Fibroblast of skin of back (primary cell): ENCODE data around the gene VWC2L. TPM values are rescaled to one million over a fixed set of nuclear protein-coding genes. Genes with fewer than 3 reads are reported as not detected.

Experiments used
- DNase-seq: peaks from one replicate; pipeline ENCODE4 v3.0.0-alpha.2; 2013
- polyA plus RNA-seq, 2 experiments: library from polyadenylated mRNA; unstranded; fragments of 120-200 nt; gene quantifications; one replicate each; pipeline ENCODE4 v1.2.1, GENCODE V29; 2013; ENCODE audit not compliant: insufficient read length in 2 of 2

VWC2L gene
- not detected for polyA plus RNA-seq (2013, experiment 1 of 2; ENCODE audit: insufficient read length)
- polyA plus RNA-seq (2013, experiment 2 of 2; ENCODE audit: insufficient read length): not detected

DNA sequence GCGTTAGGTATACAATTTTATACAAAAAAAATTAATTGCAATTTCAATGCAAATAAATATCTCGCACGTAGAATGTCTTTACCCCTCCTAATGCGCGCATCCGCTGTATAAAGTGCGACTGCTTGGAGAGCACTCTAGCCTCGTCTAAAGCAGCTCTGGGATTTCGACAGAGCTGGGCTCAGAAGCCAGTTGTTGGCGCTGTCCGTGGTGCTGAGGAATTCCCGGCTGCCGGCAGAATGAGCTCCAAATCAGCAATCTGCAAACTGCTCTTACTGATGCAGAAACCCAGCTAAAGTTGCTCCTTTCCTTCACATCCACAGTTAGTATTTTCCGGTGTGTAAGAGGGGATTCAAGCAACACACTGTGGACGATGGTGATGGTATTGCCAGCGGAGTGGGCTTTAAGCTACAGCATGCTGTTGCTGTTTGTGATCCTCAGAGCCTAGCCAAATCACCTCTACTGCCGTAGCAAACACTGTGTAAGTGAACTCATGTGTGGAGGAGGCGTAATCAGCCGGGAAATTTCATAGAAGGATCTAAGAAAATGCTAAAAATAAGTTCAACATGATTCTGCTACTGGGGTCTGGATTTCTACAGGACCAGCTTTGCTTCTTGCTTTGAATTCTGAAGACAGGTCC, at the start of gene VWC2L:
TSS of gene VWC2L (plus strand) at position 137 of the 637 bp plus-strand sequence. CDS start 3,140 bp downstream, outside the sequence.
- peak; percentile 66 for DNase-seq

DNA sequence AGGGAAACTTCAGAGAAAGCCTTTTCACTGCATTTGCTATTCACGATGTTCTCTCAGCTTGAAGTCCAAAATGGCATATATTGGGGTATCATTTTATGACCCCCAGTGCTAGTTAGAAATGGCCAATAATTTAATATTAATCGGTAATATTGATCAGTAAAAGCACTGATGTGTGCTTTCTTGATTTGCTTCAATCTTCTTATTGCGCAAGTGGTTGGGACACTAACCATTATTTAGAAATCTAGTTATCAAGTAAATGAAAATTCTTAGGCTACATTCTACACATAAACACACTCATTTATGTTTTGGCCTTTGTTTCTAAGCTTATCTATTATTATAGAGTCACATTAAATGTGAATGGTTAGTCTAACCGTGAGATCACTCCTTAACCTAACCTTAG, 49.7 kb upstream of the VWC2L start:
- no peak for DNase-seq

DNA sequence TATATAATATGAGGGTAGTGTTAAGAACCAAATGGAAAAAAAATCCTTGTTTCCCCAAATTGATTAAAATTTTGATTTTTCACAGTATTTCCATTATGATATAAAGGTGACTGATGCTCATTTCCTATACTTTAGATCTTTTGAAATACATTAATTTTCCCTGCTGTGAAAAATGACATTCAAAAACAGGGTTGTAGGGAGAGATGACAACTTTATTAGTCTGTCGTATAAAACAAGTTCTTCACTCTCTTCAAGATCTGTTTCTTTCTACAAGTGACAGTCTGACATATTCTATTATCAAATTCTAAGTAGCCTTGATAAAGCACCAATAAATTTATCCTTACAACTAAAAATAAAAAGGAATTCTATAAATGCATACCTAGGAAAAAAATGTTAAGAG, 45.3 kb upstream of the VWC2L start:
- no peak for DNase-seq

DNA sequence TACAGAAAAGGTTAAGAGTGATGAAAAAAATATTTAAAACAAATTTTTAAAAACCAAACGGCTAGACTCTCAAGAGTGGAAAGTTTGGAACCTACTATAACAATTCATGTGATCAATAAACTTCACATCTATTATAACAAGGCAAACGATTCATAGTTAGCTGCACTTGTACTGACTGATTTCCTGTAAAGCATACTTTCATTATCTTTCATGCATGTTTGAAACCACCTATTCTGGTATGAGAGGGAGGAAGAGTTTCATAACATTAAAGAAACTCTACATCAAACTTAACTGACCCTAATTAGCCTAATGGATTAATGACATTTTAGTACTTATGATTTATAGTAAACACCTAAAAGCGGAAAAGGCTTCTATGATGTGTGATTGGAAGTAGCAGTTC, 43.7 kb upstream of the VWC2L start:
- DNase-seq: no peak

DNA sequence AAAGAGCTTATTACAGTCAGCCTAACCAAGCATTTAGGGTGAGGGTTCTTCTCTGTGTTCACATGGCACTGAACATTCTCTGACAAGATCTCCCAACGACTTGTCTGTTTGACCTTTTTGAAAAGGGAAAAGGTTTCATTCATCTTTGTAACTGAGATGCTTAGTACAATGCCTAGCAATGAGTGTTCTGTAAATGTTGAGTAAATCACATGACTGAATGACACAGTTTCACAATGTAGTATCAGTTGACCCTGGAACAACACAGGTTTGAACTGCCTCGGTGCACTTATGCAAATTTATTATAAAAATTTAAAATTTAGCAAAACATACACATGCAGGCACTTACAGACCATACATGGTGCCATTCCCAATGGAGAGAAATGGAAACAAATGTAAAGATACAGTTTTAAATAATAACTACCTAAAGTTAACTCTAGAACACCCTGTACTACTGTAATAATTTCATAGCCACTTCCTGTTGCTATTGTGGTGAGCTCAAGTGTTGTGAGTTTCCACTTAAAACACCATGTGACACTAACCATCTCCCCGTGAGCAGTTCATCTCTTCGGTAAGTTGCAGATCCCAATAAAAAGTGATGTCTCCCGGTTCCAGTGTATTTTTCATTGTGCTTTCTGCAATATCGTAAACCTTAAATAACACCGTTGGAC, 34.1 kb upstream of the VWC2L start:
- DNase-seq: no peak

DNA sequence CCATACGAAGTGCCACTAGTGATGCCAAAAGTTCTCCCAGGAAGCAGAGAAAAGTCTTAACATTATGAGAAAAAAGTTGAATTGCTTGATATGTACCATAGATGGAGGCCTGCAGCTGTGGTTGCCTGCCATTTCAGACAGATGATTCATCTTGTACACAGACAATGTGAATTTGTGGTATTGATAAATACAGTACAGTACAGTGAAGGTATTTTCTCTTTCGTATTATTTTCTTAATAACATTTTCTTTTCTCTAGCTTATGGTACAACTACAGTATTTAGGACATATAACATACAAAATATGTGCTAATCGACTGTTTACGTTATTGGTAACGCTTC, 33.6 kb upstream of the VWC2L start:
- DNase-seq: no peak

DNA sequence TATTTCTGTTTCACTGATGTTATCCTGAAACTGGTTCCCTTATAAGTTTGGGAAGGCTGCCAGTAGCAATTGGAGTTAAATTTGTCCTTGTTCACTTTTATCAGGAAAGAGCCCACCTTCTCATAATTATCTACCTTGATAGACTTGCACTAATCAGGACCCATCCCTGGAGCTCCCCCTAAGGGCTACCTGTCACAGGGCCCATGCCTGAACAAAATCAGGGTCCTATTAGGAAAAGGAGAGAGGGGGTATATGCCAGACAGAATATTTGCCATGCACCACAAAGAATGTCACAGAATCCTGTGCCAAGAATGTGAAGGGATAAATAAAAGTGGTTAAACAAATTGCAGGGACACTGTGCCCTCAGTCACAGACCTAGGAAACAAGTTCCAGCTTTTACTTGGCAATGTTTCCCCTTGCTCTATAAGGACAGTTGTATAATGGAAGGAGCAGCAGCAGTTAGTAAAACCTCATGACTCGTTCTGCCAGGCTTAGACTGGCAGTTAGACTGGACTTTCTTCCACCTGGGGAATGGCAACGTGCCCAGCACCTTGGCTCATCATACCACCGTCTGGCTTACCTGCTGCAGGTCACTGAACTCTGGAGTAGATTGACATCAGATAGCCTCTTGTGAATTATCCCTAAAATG, 32.3 kb upstream of the VWC2L start:
- no peak for DNase-seq

DNA sequence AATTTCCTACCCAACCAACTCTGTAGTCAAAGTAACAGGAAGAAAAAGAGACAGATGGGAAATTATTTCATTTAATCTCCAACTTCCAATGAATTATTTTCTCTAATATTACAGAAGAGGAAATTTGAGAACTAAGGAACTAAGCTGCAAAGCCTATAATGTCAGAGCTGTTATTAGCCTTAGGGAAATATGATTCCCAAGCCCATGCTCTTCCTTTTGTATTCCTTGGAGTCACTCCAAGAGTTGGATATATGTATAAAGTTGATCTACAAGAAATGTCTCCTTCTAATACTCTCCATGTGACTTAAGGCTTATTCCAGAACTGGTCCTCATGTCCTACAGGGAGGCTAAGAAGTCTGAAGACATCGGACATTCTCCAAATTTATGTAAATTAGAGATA, 31.6 kb upstream of the VWC2L start:
- no peak for DNase-seq

DNA sequence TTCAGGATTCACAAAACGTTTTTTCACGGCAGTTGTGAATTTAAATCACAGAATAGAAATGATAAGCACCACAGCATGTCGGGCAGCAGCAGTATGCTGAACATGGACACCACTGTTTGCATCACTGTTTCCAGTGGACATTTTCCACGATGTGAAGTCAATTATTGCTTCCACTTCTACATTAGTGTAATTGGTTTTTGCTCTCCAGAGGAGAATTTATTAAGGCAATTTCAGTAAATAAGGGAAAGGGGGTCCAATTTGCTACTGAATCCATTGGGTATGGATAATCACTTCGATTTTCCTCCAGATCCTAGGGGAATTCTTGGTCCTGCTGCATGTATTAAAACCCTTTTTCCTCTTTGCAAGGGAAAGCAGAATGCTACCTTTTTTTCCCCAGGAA, 30.2 kb upstream of the VWC2L start:
- DNase-seq: no peak

DNA sequence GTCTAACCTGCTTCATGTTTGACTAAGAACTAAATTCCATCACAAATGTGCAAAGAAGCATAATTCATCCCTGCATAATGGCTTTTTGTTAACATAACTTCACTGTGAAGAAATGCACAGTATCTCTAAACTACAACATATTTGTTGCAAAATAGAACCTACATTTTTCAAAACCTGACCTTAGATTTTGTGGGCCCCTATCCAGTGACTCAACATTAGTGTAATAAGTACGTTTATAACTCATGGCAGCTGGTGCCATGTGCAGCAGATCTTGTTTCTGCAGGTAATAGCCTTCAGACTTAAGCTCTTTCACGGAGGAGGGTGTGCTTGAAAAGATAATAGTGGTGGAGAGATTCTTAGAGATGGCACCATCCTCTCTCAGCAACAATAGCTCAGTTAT, 28.6 kb upstream of the VWC2L start:
- no peak for DNase-seq

DNA sequence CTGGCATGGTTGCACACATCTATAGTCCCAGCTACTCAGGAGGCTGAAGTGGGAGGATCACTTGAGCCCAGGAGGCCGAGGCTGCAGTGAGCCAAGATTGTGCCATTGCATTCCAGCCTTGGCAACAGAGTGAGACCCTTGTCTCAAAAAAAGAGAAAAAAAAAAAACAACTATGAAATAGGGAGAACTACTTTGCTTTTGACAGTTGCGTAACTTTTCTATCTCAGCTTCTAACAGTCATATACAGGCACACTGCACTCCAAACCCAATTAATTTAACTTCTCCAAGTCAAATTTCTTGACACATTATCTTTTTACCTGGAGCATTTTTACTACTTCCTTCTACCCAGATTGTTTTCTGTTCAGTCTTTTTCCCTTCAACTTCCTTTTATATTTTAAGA, 24.1 kb upstream of the VWC2L start:
- no peak for DNase-seq

DNA sequence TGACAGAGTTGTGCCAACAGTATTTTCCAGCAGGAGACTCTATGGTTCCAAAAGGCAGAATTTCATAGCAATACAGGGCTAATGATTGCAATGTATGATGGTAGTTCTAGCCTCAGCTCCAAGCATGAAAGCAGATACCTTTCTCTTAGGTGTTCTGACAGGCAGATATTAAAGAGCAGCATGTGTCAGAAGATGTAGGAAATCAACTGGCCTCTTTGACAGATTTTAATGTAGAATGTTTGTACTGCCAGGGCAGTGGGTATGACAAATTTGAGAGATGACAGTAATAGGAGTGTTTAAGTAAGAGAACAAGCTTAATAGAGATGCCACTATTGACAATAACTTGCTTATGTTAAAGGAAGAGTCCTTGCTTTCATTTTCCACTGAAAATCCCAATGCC, 21.5 kb upstream of the VWC2L start:
- DNase-seq: no peak

DNA sequence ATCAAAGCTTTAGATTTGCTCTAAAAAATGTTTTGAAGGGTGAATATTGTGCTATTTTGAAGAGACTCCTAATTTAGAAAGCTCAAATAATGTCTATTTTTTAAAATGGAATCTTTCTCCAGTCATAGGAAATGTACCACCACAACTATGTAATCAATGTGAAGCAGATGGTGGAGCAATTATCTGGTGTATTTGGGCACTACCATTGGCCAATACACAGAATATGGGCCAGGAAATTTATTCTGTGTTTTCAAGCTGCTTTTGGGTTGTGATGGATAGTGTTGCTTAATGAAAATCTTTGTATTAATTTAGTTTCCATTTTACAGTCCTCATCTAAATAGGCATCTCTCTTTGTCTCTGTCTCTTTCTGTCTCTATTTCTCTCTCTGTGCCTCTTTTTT, 17.1 kb upstream of the VWC2L start:
- no peak for DNase-seq

DNA sequence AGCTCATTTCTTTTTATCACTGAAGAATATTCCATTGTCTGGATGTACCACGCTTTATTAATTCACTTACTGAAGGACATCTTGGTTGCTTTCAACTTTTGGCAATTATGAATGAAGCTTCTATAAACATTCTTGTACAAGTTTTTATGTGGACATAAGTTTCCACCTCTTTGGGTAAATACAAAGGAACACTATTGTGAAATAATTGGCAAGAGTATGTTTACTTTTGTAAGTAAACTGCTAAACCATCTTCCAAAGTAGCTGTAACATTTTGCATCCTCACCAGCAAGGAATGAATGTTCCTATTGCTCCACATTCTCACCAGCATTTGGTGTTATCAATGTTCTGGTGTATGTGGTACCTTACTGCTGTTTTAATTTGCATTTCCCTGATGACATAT, 15.8 kb upstream of the VWC2L start:
- no peak for DNase-seq

DNA sequence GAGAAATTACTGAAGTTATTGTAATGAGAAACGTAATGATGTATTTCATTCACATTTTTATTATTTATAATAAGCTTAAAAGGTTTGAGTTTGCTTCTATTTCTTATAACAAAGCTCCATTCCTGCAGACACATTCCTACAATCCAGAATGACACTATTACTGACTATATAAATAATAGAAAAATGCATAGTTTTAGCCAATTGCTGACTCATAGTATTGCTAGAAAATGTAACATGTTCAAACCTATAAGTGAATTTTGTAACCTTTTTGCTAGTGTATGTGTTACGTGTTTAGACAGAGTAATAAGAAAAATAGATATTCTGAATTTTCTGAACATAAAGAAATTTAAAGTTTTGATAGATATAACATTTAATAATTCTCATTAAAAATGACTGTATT, 9.3 kb upstream of the VWC2L start:
- DNase-seq: no peak

DNA sequence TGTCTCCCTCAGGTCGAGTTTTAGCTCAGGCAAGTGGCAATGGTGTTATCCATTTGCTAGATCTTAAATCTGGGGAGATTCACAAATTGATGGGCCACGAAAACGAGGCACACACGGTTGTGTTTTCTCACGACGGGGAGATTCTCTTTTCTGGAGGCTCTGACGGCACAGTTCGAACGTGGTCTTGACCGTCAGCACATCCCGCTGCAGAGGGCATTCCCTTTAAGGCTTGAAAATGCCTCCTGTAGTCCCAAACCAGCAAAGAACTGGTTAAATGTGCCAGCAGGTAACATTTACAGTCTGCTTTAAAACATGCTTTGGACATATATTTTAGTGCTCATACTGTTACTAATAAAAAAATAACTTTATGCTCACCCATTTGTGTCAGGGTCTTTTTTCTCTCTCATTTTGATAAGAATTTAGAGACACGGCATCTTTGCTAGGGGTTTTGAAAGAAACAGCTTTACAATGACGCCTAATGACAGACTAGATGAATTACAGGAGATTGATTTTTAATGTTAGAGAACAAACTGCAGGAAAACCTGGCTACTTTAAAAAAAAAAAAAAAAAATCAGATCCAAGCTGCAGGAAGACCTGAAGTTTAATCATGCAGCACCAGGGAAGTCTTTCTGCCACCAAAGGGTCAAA, 602 bp upstream of the VWC2L start:
- DNase-seq: no peak

DNA sequence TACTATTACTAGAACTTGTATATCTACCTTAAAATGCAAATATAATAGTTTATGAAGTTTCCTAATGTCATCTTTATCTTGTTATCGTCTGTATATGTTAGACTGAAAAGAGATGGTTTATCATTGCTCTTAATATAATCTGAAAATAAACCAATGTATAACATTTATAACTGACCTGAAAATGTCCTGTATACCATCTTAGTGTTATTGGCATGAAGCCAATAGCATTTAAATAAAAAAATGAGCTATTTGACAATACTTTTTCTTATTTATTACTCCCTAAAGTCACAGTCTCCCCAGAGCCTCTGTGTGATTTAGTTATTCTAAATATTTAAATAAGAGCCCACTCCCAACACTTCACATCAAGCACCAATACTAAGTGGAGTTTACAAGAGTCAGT, 1.8 kb downstream of the VWC2L start:
- no peak for DNase-seq

DNA sequence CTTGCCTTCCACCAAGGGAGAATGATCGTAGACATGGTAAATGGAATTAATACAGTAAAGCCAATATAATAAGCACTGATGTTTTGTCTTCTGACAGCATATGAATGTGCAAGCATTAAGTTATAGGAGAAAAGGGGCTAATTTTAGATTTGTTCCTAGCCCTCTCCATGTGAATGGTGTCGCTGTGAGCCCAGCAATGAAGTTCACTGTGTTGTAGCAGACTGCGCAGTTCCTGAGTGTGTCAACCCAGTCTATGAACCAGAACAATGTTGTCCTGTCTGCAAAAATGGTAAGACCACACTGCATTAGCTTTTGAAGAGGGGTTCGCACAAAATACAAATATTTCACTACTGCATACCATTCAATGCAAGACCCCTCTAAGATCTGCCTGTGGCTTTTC, 25.6 kb downstream of the VWC2L start:
- DNase-seq: no peak

DNA sequence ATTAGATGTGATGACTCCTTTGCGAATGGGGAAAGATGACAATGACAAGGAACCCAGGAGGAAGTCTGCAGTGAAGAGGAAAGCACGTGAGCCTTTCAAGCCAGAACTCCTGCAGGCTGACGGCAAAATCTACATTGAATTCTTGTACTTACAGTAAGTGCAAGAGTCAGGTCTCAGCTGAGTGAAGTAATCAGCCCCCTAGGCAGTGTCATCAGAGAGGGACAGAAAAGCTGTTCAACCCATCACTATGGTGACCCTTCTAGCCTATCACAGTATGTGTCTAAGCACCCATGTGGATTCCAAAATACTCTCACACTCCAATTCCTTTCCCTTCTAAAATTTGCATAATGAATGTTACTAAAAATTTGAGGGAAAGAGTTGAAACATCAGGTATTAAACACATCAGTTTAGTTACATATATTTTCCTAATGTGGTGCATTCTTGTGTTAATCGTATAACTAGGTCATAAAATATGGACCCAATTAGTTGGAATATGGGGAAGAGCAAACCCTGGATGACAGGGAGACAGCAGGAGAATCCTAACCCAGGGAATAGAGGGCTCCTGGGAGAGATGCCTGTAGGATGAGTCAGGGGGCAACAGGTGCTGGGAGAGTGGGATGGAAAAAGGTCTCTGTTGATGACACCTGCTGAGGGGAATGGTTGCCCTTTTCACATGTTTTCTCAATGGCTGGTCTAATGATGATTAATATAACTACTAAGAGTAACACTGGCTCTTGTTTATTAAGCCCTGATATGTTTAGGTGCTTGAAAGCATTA, 39.5 kb downstream of the VWC2L start:
- no peak for DNase-seq

DNA sequence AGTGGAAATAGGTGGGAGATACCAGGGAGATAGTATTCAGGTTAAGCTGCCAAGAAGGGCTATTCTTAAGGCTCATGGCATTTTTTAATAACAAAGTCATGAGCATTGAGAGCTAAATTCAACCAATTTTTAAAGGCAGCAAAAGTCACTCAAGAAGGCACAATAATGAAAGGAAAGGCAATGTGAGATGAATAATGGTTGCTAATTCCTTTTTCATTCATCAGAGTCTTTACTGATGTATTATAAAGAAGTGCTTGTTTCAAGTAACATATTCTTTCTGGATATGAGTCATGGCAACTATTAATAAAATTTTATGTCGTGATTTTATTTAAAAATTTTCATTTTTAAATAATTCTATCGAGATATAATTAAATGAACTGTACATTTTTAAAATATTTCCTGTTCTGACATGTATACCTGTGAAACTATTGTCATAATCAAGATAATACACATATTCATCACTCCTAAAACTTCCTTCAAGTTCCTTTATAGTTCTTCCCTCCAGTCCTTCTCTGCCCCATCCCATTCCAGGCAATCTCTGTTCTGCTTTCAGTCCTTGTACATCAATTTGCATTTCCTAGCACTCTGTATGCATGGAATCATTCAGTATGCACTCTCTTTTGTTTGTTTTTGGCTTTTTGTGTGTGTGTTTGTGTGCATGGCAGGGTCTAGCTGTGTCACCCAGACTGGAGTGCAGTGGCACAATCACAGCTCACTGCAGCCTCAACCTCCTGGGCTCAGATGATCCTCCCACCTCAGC, 40.8 kb downstream of the VWC2L start:
- DNase-seq: no peak

DNA sequence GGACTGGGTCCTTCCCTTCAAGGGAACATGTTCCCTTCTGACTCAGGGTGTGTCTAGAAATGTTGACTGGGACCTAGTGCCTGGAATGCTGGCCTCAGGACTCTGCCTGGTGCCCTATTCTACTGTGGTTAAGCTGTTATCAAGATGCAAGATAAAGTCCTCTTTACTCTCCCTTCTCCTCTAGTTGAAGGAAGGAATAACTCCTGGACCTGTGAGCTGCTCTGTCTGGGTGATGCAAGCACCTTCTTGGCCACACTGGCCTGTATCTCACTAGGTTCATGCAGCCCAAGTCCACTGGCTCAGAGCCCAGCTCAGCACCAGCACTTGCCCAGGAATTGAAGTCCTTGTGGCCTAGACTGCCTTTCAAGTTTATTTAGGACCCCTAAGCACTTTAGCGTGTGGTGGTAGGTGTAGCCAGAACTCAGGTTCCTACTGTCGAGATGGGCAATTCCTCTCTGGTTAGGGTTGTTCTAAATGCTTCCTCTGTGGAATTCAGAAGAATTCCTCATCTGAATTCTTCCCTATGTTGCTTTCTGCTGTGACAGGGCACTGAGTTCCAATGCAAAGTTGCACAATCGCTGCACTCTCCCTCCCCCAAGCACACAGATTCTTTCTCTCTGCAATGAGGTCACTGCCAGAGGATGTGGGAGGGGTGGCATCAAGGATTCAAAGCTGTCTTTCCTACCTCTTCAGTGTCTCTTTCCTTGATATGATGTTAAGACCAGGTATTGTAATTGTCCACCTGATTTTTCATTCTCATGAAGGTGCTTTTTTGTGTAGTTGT, 54.7 kb downstream of the VWC2L start:
- DNase-seq: peak; percentile 37
